ENCODE data around the gene HRG. TPM values are rescaled to one million over a fixed set of nuclear protein-coding genes. Genes with fewer than 3 reads are reported as not detected.
"Not testable (repeated sequence)": the region's sequence is repeated elsewhere in the genome, so short reads cannot be mapped to it uniquely, and the experiment has no call there.

The HRG gene
- total RNA-seq, 2 donors from 2014 or later = not detected

- H3K4me3 ChIP-seq = no peak overlapping the region
- H3K27me3 ChIP-seq = no peaks in the 10 kb centered on the region
- TF ChIP-seq CTCF (IDR thresholded peaks at IDR 0.05) = no peak
- no peaks in the 10 kb centered on the region for H3K36me3 ChIP-seq
- DNase-seq (ENCODE audit: low spot score) = no peak
- H3K27ac ChIP-seq = peak overlapping the region; percentile 35 to 64
- H3K4me1 ChIP-seq = peaks cover 0 to 7% of the 10 kb centered on the region in 2 donors
- H3K9me3 ChIP-seq = no peaks in the 10 kb centered on the region
Measured at GRCh38 chr3:186697510-186697909, 31.7 kb downstream of the HRG start.

GRCh38 chr3:186700267-186700666 lies 34.5 kb downstream of the HRG start:
- no peak overlapping the region for H3K27ac ChIP-seq
- no peaks in the 10 kb centered on the region for H3K36me3 ChIP-seq
- no peak overlapping the region for H3K4me3 ChIP-seq
- no peak for DNase-seq (ENCODE audit: low spot score)
- H3K4me1 ChIP-seq = peaks cover 0 to 7% of the 10 kb centered on the region in 2 donors
- TF ChIP-seq CTCF (IDR thresholded peaks at IDR 0.05) = no peak
- no peaks in the 10 kb centered on the region for H3K27me3 ChIP-seq
- no peaks in the 10 kb centered on the region for H3K9me3 ChIP-seq

- H3K9me3 ChIP-seq; H3K27ac ChIP-seq; H3K36me3 ChIP-seq; H3K27me3 ChIP-seq; H3K4me1 ChIP-seq; DNase-seq (ENCODE audit: low spot score); H3K4me3 ChIP-seq: not testable (repeated sequence)
Measured at GRCh38 chr3:186702451-186702850, 36.6 kb downstream of the HRG start.

- Histone ChIP-seq H3K9me3 (no peaks in the 10 kb centered on the region), H3K4me1 (peaks cover 0 to 4% of the 10 kb centered on the region in 2 donors), H3K27ac (no peak overlapping the region), H3K4me3 (no peak overlapping the region), H3K36me3 (no peaks in the 10 kb centered on the region), H3K27me3 (no peaks in the 10 kb centered on the region)
- TF ChIP-seq CTCF (IDR thresholded peaks at IDR 0.05) = no peak
- DNase-seq (ENCODE audit: low spot score) = no peak
Measured at GRCh38 chr3:186705882-186706780, 40.3 kb downstream of the HRG start.

GRCh38 chr3:186708983-186709679 lies 43.3 kb downstream of the HRG start:
- no peak overlapping the region for H3K4me3 ChIP-seq
- no peaks in the 10 kb centered on the region for H3K9me3 ChIP-seq
- H3K27me3 ChIP-seq = no peaks in the 10 kb centered on the region
- no peak for DNase-seq (ENCODE audit: low spot score)
- H3K36me3 ChIP-seq = no peaks in the 10 kb centered on the region
- H3K4me1 ChIP-seq = peaks cover 0 to 3% of the 10 kb centered on the region in 2 donors
- H3K27ac ChIP-seq = peak overlapping the region in 1 of 2 donors; percentile 23
- TF ChIP-seq CTCF (IDR thresholded peaks at IDR 0.05) = no peak

GRCh38 chr3:186710694-186711093 lies 44.9 kb downstream of the HRG start:
- not testable (repeated sequence) for H3K9me3 ChIP-seq; H3K4me1 ChIP-seq; H3K27me3 ChIP-seq; H3K27ac ChIP-seq; DNase-seq (ENCODE audit: low spot score); H3K36me3 ChIP-seq; H3K4me3 ChIP-seq

Measured in right atrium auricular region (tissue), 2 donors.